Astrocyte (in vitro differentiated cells and primary cell): ENCODE measurements around the gene PLA2G3. TPM values are rescaled to one million over a fixed set of nuclear protein-coding genes. Genes with fewer than 3 reads are reported as not detected.

Experiments
- DNase-seq: peaks from one replicate; pipeline ENCODE4 v3.0.0-alpha.2; 2010; ENCODE audit warnings: low read depth
- FAIRE-seq: peaks from 2 replicates; lab custom pipeline; 2011; peaks lifted over from hg19 to GRCh38; lab: Jason Lieb, UNC
- H2AFZ ChIP-seq: 2 replicates; pipeline ENCODE4 v1.6.0; 2012; ENCODE audit warnings: low read depth, low read length, inconsistent platforms
- H3K27ac ChIP-seq: 2 replicates; pipeline ENCODE4 v1.5.1; 2011; ENCODE audit warnings: low read depth, low read length, inconsistent platforms
- H3K27me3 ChIP-seq: 2 replicates; pipeline ENCODE4 v1.6.0; 2011; ENCODE audit warnings: low read length, inconsistent platforms; ENCODE audit not compliant: insufficient read depth
- H3K36me3 ChIP-seq: 2 replicates; pipeline ENCODE4 v1.5.1; 2011; ENCODE audit warnings: low read length, inconsistent platforms; ENCODE audit not compliant: insufficient read depth
- H3K4me1 ChIP-seq: 2 replicates; pipeline ENCODE4 v1.5.1; 2011; ENCODE audit warnings: low read length, inconsistent platforms; ENCODE audit not compliant: insufficient read depth
- H3K4me2 ChIP-seq: 2 replicates; pipeline ENCODE4 v1.6.0; 2012; ENCODE audit warnings: low read length, inconsistent platforms
- H3K4me3 ChIP-seq: 2 replicates; pipeline ENCODE4 v1.5.1; 2011; ENCODE audit warnings: low read depth, mild to moderate bottlenecking, low read length, inconsistent platforms; ENCODE audit not compliant: insufficient read depth
- H3K79me2 ChIP-seq: 2 replicates; pipeline ENCODE4 v1.6.0; 2012; ENCODE audit warnings: mild to moderate bottlenecking, low read length, inconsistent platforms; ENCODE audit not compliant: insufficient read depth
- H3K9ac ChIP-seq: 2 replicates; pipeline ENCODE4 v1.6.0; 2012; ENCODE audit warnings: mild to moderate bottlenecking, low read length, inconsistent platforms
- H3K9me3 ChIP-seq: 2 replicates; pipeline ENCODE4 v1.5.1; 2012; ENCODE audit warnings: low read depth, mild to moderate bottlenecking, low read length, inconsistent platforms; ENCODE audit not compliant: insufficient read depth
- H4K20me1 ChIP-seq: 2 replicates; pipeline ENCODE4 v1.6.0; 2012; ENCODE audit warnings: low read length, inconsistent platforms; ENCODE audit not compliant: insufficient read depth
- H3K27ac Mint-ChIP-seq: one replicate; pipeline ENCODE4 v1.8.0; 2021; ENCODE audit warnings: mild to moderate bottlenecking, mixed read lengths; ENCODE audit not compliant: unreplicated experiment
- H3K27me3 Mint-ChIP-seq: one replicate; pipeline ENCODE4 v1.8.0; 2021; ENCODE audit warnings: low read depth, mixed read lengths; ENCODE audit not compliant: unreplicated experiment
- H3K36me3 Mint-ChIP-seq: one replicate; pipeline ENCODE4 v1.8.0; 2021; ENCODE audit warnings: low read depth, mixed read lengths; ENCODE audit not compliant: unreplicated experiment
- H3K4me1 Mint-ChIP-seq: one replicate; pipeline ENCODE4 v1.8.0; 2021; ENCODE audit warnings: low read depth, mixed read lengths; ENCODE audit not compliant: unreplicated experiment
- H3K4me3 Mint-ChIP-seq: one replicate; pipeline ENCODE4 v1.8.0; 2021; ENCODE audit warnings: mild to moderate bottlenecking, moderate library complexity, mixed read lengths; ENCODE audit not compliant: unreplicated experiment
- H3K9me3 Mint-ChIP-seq: one replicate; pipeline ENCODE4 v1.8.0; 2021; ENCODE audit warnings: mild to moderate bottlenecking, mixed read lengths; ENCODE audit not compliant: unreplicated experiment
- EZH2 ChIP-seq: IDR thresholded peaks from 2 replicates; pipeline ENCODE4 v1.6.1; 2012; ENCODE audit warnings: mild to moderate bottlenecking, low read length, inconsistent platforms; ENCODE audit not compliant: insufficient read depth
- total RNA-seq: library from RNA; stranded (reverse); gene quantifications from 2 replicates; pipeline ENCODE4 v1.2.1, GENCODE V29; 2021
- TF ChIP-seq, protein P1 (sequence below): IDR thresholded peaks from 2 replicates; pipeline ENCODE4 v1.5.1; 2011; ENCODE audit warnings: low read depth, mild to moderate bottlenecking, inconsistent platforms, low read length, moderate library complexity; ENCODE audit not compliant: insufficient read depth

PLA2G3 gene
- total RNA-seq, 1 donor from 2014 or later, result not detected

- Mint-ChIP-seq H3K27me3 (peaks cover 32% of the 10 kb centered on the region), H3K4me3 (no peak overlapping the region), H3K9me3 (no peaks in the 10 kb centered on the region), H3K27ac (no peak overlapping the region), H3K4me1 (no peaks in the 10 kb centered on the region), H3K36me3 (peaks cover 6% of the 10 kb centered on the region)
- Histone ChIP-seq H3K4me1 (peaks cover 3% of the 10 kb centered on the region), H3K36me3 (no peaks in the 10 kb centered on the region), H3K4me3 (no peak overlapping the region), H3K27me3 (peaks cover 7% of the 10 kb centered on the region), H2AFZ (no peak overlapping the region), H3K27ac (no peak overlapping the region), H3K9me3 (no peaks in the 10 kb centered on the region), H3K9ac (no peak overlapping the region), H4K20me1 (no peaks in the 10 kb centered on the region), H3K79me2 (no peaks in the 10 kb centered on the region), H3K4me2 (no peak overlapping the region)
- DNase-seq (no peak), FAIRE-seq (no peak)
- TF ChIP-seq, protein P1, sequence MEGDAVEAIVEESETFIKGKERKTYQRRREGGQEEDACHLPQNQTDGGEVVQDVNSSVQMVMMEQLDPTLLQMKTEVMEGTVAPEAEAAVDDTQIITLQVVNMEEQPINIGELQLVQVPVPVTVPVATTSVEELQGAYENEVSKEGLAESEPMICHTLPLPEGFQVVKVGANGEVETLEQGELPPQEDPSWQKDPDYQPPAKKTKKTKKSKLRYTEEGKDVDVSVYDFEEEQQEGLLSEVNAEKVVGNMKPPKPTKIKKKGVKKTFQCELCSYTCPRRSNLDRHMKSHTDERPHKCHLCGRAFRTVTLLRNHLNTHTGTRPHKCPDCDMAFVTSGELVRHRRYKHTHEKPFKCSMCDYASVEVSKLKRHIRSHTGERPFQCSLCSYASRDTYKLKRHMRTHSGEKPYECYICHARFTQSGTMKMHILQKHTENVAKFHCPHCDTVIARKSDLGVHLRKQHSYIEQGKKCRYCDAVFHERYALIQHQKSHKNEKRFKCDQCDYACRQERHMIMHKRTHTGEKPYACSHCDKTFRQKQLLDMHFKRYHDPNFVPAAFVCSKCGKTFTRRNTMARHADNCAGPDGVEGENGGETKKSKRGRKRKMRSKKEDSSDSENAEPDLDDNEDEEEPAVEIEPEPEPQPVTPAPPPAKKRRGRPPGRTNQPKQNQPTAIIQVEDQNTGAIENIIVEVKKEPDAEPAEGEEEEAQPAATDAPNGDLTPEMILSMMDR, result no peak
- no peak for TF ChIP-seq EZH2
Measured at GRCh38 chr22:31135706-31136105, 4.6 kb downstream of the PLA2G3 start.

GRCh38 chr22:31134688-31135087 is 5.6 kb downstream of the PLA2G3 start:
- Histone ChIP-seq H2AFZ (no peak overlapping the region), H3K9ac (no peak overlapping the region), H4K20me1 (no peaks in the 10 kb centered on the region), H3K9me3 (no peaks in the 10 kb centered on the region), H3K36me3 (no peaks in the 10 kb centered on the region), H3K79me2 (no peaks in the 10 kb centered on the region), H3K27ac (no peak overlapping the region), H3K4me2 (no peak overlapping the region), H3K4me1 (no peaks in the 10 kb centered on the region), H3K4me3 (no peak overlapping the region), H3K27me3 (peaks cover 7% of the 10 kb centered on the region)
- no peak for FAIRE-seq
- H3K27me3 Mint-ChIP-seq, result peaks cover 24% of the 10 kb centered on the region
- no peak for DNase-seq
- no peak for TF ChIP-seq EZH2
- TF ChIP-seq, protein P1, result no peak
- H3K4me3 Mint-ChIP-seq, result no peak overlapping the region
- H3K27ac Mint-ChIP-seq, result no peak overlapping the region
- peaks cover 6% of the 10 kb centered on the region for H3K36me3 Mint-ChIP-seq
- no peaks in the 10 kb centered on the region for H3K9me3 Mint-ChIP-seq
- no peaks in the 10 kb centered on the region for H3K4me1 Mint-ChIP-seq

- H3K27me3 Mint-ChIP-seq, result peaks cover 17% of the 10 kb centered on the region
- H3K27ac ChIP-seq, result no peak overlapping the region
- H3K9me3 Mint-ChIP-seq, result no peaks in the 10 kb centered on the region
- no peaks in the 10 kb centered on the region for H4K20me1 ChIP-seq
- H3K27ac Mint-ChIP-seq, result no peak overlapping the region
- peaks cover 2% of the 10 kb centered on the region for H3K27me3 ChIP-seq
- FAIRE-seq, result no peak
- H3K79me2 ChIP-seq, result no peaks in the 10 kb centered on the region
- no peak overlapping the region for H3K4me3 ChIP-seq
- no peak overlapping the region for H3K4me2 ChIP-seq
- H3K9ac ChIP-seq, result no peak overlapping the region
- H3K36me3 Mint-ChIP-seq, result peaks cover 6% of the 10 kb centered on the region
- H3K4me1 Mint-ChIP-seq, result no peaks in the 10 kb centered on the region
- no peak for DNase-seq
- H3K4me1 ChIP-seq, result no peaks in the 10 kb centered on the region
- TF ChIP-seq, protein P1, result no peak
- TF ChIP-seq EZH2, result no peak
- no peaks in the 10 kb centered on the region for H3K36me3 ChIP-seq
- H3K9me3 ChIP-seq, result no peaks in the 10 kb centered on the region
- H3K4me3 Mint-ChIP-seq, result no peak overlapping the region
- no peak overlapping the region for H2AFZ ChIP-seq
Measured at GRCh38 chr22:31133911-31134310, 6.4 kb downstream of the PLA2G3 start.
